ENCODE measurements around the gene CDH18.

Gene CDH18

DNA sequence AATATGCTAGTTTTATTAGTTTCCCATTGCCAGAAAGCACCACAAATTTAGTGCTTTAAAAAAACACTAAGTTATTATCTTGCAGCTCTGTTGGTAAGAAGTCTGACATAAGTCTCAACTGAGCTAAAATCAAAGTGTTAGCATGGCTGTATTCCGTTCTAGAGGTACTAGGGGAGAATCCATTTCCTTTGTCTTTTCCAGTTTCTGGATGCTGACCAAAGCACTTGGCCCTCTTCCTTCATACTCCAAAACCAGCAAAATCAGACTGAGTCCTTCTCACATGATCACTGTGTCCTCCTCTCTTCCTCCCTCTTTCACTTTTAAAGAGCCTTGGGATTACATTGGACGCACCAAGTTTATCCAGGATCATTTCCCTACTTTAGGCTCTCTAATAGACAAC is 9.5 kb downstream of the CDH18 start:
- DNase-seq (ENCODE audit: low read depth), result no peak
- H3K4me3 ChIP-seq (ENCODE audit: low read length), result no peak overlapping the region
- TF ChIP-seq, protein P1, sequence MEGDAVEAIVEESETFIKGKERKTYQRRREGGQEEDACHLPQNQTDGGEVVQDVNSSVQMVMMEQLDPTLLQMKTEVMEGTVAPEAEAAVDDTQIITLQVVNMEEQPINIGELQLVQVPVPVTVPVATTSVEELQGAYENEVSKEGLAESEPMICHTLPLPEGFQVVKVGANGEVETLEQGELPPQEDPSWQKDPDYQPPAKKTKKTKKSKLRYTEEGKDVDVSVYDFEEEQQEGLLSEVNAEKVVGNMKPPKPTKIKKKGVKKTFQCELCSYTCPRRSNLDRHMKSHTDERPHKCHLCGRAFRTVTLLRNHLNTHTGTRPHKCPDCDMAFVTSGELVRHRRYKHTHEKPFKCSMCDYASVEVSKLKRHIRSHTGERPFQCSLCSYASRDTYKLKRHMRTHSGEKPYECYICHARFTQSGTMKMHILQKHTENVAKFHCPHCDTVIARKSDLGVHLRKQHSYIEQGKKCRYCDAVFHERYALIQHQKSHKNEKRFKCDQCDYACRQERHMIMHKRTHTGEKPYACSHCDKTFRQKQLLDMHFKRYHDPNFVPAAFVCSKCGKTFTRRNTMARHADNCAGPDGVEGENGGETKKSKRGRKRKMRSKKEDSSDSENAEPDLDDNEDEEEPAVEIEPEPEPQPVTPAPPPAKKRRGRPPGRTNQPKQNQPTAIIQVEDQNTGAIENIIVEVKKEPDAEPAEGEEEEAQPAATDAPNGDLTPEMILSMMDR (conservative IDR thresholded peaks at IDR 0.05; ENCODE audit: low read length), result no peak

DNA sequence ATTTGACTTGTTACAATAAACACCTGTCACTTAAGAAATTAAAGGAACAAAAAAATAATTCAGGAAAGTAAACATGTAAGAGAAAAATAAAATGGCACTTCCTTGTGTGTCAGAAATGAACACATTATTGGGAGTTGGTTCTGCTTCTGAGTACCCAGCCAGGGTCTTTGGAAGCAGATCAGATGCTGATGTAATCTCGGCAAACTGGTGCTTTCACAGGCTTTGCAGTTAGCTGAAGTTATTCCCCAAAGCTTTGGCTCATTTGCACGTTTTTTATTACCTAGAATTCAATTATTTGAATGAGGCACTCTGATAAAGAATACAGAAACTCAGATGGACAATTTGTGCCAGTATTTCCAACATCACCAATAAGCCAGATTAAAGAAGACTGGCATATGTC is 10.9 kb downstream of the CDH18 start:
- no peak overlapping the region for H3K4me3 ChIP-seq (ENCODE audit: low read length)
- TF ChIP-seq, protein P1 (conservative IDR thresholded peaks at IDR 0.05; ENCODE audit: low read length), result no peak
- no peak for DNase-seq (ENCODE audit: low read depth)

DNA sequence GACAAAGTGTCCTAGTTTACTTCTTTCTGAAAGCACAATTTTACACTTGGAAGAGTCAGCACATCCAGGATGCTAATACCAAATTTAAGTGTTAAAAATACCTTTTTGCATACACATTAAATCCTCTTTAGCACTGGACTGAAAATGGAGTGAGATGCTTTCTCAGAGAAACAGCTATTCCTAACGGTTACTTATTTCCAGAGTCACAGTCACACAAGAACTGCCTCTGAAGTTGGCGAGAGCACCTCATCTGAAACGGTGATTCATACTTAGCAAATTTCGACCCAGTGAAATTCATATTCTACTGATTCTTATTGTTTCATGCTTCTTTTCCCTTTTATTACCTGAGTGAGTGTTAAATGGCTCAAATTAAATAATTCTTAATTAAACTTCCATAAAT is 12.2 kb downstream of the CDH18 start:
- no peak overlapping the region for H3K4me3 ChIP-seq (ENCODE audit: low read length)
- TF ChIP-seq, protein P1 (conservative IDR thresholded peaks at IDR 0.05; ENCODE audit: low read length), result no peak
- DNase-seq (ENCODE audit: low read depth), result no peak

DNA sequence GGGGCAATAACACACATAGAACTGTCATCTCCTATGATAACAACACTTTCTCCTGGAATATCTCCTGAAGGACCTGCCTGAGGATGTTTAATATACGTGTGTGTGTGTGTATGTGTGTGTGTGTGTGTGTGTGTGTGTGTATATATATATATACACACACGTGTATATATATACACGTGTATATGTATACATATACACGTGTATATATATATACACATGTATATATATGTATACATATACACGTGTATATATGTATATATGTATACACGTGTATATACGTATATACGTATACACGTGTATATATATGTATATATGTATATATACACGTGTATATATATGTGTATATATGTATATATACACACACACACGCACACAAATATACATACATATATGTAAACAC is 27.5 kb downstream of the CDH18 start:
- no peak for DNase-seq (ENCODE audit: low read depth)
- TF ChIP-seq, protein P1 (conservative IDR thresholded peaks at IDR 0.05; ENCODE audit: low read length), result no peak
- no peak overlapping the region for H3K4me3 ChIP-seq (ENCODE audit: low read length)

DNA sequence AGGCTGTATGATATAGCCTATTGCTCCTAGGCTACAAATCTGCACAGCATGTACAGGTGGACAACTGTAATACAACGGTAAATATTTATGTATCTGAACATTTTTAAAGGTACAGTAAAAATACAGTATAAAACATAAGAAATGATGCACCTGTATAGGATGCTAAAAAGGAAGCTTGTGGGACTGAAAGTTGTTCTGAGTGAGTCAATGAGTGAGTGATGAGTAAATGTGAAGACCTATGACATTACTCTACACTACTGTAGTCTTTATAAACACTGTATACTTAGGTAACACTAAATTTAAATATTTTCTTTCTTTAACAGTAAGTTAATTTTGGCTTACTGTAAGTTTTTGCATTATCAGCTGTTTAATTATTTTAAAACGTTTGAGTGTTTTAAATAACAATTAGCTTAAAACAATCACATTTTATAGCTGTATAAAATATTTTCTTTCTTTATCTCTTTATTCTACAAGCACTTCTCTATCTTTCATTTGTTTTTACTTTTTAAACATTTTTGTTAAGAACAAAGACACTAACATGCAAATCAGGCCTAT is 28.1 kb downstream of the CDH18 start:
- DNase-seq (ENCODE audit: low read depth), result no peak
- TF ChIP-seq, protein P1 (conservative IDR thresholded peaks at IDR 0.05; ENCODE audit: low read length), result no peak
- H3K4me3 ChIP-seq (ENCODE audit: low read length), result no peak overlapping the region

DNA sequence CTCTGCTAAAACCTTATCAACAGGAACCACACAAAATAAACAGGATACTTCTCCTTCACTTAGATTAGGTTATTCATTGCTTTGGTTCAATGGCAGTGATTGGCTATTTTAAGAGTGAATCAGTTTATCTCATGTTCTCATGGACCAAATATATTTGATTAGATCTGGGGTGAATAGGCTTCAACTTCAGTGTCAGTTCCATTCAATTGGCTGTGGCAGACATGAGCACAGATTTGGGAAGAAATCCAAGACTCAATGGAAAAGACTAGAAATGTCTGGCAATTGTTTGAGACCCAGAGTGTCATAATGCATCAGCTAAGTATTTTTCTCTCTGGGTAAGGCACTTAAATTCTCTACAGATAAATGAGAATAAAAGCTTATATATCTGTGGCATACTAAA is 37.1 kb downstream of the CDH18 start:
- TF ChIP-seq, protein P1 (conservative IDR thresholded peaks at IDR 0.05; ENCODE audit: low read length), result no peak
- no peak for DNase-seq (ENCODE audit: low read depth)
- no peak overlapping the region for H3K4me3 ChIP-seq (ENCODE audit: low read length)

DNA sequence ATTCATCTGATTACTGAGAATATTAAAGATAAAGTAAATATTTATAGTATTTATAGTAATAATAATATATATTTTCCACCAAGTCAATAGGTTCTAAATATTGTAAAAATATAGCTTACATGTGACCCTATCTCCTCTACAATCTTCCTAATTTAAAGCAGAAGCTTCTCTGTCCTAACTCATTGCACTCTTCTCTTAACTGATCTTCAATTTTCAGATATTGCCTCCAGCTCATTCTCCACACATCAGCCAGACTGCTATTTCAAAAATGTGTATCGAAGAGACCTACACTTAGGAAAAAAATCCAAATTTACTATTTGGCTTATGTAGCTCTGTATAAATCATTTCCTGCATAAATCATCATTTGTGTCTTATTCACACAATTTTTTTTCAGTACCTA is 47.8 kb downstream of the CDH18 start:
- no peak for DNase-seq (ENCODE audit: low read depth)

More for the DNA sequence above, 47.8 kb downstream of the CDH18 start:
- TF ChIP-seq, protein P1 (conservative IDR thresholded peaks at IDR 0.05; ENCODE audit: low read length), result no peak
- H3K4me3 ChIP-seq (ENCODE audit: low read length), result no peak overlapping the region

Measured in AG10803 (cell line).